HPDE6-E6E7 (cell line): ENCODE results near the gene TRIM46.
A peak's percentile ranks its signal among the peaks of the same experiment; 100 is the strongest.

Source experiments
- DNase-seq: peaks from one replicate; pipeline ENCODE4 v3.0.0; 2011; ENCODE audit warnings: missing footprints; ENCODE audit errors: extremely low spot score

Gene TRIM46

DNA sequence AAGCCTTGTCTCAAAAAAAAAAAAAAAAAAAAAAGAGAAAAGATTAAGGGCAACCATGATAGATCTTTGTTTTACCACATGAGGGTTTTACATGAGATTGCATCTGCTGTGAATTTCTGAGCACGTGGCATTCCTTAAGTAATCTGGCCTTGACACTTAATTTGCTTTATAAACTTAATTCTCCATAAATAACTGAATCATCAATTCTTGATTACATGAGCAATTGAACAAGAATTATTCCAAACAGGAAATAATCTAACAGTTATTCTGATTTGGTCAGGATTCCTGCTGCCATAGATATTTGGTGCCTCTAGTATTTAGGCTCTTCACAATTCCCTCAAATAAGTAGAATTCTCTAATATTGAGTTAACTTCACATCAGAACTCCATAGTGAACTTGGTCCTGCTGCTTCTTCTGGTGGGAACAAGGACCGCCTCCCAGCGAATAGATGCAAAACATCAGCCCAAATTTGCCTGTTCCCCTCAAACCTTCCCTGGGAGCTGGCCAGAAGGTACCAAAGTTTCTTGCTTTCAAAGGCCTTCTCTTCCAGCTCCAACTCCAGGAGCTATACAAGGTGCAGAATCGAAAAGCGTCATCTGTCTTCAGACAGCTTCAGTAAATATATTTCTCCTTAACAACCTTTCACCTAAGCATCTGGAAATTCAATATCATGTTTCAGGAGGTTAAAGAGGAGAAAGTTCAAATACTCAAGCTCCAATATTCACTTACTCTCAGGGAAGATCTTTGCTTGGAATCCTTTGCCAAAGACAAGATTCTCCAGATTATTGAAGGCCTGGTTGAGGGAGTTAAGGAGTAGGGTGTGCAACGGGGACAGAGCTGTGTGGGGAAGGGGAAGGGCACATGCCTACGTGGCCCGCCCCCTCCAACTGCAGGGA is 1.6 kb upstream of the TRIM46 start:
- no peak for DNase-seq

DNA sequence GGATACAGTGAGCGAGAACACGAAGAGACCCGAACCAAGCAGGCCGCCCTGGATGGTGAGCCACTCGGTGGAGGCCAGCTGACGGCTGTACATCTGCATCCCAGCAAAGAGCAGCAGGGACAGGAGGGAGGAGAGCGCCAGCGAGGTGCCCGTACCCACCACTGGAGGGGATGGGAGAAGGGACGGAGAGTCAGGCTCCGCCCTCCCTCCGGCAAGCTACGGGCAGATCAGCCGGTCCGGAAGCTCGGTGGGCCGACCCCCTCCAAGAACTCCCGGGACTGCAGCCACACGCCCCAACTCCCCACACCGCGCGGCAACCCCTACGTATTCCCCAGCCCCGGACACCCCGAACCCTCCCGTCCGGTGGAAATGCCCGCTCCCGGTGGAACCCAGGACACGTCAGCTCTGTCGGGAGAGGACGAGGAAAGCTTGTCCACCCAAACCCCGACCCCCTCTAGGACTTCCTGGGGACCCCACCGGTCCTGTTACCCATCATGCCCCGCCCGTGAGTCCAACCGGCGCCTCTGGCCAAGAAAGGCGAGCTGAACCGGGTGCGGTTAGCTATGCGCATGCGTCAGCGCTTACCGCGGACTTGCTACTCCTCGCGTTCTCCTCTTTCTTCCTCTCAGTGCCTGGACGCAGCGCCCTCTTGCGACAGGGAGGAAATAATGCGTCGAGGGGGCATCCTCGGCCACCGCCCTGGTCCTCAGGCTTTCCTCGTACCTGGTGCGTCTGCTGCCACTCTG is 744 bp upstream of the TRIM46 start, which contains the start of gene KRTCAP2:
KRTCAP2 (minus strand) TSS at position 573 of the 746 bp plus-strand sequence; CDS start at position 493, 80 bp downstream.
- peak; percentile 97 for DNase-seq

DNA sequence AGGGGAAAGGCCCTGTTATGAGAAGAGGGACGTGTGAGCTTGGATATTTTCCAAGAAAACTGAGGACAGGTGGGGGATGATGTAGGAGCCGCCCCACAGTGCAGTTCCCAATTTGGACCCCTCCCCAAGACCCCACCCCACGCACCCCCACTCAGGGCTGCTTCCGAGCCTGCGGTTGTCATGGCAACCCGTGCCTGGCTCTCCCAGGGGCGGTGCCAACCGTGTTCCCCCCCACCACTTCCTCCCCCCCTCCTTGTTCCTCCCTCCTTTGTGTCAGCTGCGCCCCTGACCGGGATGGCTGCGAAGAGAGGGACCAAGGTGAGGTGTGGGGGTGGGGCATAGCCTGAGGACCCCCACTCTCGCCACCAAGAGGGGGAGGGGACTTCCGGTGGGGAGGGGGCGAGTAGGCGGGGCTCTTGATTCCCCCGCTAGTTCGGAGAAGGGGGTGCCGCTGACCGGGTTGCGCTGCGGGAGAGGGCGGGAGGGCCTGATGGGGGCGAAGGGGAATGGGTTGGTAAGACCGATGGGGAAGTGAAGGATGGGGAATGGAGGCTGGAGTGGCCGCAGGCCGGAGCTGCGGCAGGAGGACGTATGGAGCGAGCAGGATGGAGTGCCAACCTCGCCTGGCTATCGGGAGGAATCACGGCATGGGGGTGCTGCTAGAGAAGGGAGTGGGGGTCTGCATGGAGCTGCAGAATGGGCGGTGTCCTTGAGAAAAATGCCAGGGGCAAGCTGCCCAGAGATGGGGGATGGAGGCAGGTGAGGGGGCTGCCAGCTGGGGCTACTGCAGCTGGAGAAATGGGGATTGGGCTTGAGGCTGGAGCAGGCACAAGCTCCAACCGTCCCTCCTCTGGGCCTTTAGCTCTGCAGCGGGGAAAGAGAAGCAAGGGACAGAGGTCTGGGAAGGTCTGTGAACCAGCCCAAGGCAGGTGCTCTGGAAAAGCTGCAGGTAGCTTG is 953 bp downstream of the TRIM46 start:
- no peak for DNase-seq

DNA sequence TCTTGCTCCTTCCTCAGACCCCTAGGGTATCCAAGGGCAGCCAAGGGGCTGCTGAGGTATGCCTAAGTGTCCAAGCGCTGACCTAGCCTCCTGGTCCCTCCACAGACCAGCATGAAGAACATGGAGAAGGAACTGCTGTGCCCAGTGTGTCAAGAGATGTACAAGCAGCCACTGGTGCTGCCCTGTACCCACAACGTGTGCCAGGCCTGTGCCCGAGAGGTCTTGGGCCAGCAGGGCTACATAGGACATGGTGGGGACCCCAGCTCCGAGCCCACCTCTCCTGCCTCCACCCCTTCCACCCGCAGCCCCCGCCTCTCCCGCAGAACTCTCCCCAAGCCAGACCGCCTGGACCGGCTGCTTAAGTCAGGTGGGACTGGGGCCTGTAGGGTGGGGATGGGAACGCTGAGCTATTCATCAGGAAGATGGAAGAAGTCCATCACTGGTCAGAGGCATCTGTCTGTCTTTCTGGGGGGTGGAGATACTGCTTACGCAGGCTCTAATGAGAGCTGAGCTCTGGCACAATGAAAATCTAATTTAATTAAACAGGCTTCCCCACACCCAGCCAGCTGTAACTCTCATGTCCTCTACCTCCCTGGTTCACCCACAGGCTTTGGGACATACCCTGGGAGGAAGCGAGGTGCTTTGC is 1.8 kb downstream of the TRIM46 start:
- DNase-seq, result no peak

DNA sequence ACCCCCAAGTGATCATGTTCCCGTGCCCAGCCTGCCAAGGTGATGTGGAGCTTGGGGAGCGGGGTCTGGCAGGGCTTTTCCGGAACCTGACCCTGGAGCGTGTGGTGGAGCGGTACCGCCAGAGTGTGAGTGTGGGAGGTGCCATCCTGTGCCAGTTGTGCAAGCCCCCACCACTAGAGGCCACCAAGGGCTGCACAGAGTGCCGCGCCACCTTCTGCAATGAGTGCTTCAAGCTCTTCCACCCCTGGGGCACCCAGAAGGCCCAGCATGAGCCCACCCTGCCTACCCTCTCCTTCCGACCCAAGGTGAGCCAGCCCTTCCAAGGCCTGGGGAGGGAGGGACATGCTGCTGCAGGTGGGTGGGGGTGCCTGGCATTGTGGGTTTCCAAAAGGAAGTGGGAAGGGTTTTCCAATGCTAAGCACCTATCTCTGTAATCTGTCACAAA is 2.3 kb downstream of the TRIM46 start:
- DNase-seq, result no peak

DNA sequence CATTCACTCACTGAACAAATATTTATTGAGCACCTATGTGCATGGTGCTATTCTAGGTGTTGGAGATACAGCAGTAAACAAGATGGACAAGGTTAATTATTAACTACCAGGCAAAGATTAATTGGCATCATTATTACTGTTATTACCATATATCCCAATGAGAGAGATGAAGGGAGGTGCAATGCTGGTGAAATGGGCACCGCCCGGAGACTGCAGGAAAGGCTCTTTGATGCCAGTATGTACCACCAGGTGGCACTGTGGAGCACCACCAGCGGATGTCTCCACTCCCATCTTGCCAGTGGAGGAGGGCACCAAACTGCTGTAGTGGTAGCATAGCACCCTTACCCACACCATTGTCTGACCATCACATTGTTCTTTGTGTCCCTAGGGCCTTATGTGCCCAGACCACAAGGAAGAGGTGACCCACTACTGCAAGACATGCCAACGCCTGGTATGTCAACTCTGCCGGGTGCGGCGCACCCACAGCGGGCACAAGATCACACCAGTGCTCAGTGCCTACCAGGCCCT is 3.0 kb downstream of the TRIM46 start:
- DNase-seq, result peak; percentile 88

DNA sequence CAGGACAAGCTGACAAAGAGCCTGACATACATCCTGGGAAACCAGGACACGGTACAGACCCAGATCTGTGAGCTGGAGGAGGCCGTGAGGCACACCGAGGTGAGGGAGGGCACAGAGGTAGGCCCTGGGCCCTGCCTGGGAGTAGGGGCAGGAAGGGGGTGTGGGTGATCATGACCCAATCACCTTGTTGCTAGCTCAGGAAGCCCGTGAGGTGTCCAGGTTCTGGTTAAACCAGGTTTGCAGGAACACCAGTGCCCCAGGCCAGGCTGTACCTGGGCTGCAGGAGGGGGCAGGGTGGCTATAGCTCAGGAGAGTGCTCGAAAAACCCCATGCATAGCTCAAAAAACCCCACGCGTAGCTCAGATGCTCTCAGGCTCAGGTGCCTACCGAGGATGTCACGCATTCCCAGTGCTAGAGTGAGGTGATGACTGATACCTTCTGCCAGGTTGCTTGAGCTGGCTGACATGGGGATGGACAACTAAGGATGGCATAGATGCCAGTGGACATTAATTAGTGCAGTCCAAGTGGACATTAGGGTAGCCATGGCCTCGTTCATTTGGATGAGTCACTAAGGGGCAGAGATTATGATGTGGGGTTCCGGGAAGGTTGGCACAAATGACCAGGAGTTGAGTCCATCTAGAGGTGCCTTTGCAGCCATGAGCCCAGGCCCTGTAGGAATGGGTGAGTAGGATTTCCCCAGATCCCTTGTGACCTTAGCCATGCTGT is 3.7 kb downstream of the TRIM46 start:
- DNase-seq, result no peak

DNA sequence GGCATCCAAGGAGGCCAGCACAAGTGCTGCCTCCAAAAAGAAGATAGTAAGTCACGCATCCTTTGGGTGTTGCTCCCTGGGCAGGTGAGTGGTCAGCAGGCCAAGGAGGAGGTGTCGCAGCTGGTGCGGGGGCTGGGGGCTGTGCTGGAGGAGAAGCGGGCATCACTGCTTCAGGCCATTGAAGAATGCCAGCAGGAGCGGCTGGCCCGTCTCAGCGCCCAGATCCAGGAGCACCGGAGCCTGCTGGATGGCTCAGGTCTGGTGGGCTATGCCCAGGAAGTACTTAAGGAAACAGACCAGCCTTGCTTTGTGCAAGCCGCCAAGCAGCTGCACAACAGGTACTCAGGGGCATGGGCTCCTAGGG is 4.3 kb downstream of the TRIM46 start:
- DNase-seq, result no peak

DNA sequence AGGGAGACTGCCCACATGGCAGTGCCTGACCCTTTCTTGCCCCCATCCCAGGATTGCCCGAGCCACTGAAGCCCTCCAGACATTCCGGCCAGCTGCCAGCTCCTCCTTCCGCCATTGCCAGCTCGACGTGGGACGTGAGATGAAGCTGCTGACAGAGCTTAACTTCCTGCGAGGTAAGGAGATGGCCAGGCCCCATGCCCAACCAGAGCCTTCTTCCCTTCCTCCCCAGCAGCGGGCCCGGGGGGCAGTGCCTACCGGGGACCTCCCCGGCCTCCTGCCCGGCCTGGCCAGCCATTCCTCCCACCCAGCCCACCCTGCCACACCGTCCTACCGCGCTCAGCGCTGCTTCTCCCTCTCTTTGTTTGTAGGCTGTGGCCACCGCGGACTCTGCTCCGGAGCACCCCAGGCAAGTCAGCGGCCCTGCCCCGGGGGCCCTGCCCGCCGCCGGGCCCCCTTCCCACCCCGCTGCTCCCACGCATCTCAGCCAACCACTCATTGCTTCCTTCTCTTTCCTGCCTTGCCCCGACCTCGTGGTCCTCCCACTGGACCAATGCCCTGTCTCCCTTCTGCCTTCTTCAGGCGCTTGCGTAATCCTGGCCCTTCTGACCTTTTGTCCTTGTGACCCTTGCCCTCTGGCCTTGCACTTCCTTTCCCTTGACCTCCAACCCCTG is 4.9 kb downstream of the TRIM46 start:
- no peak for DNase-seq

DNA sequence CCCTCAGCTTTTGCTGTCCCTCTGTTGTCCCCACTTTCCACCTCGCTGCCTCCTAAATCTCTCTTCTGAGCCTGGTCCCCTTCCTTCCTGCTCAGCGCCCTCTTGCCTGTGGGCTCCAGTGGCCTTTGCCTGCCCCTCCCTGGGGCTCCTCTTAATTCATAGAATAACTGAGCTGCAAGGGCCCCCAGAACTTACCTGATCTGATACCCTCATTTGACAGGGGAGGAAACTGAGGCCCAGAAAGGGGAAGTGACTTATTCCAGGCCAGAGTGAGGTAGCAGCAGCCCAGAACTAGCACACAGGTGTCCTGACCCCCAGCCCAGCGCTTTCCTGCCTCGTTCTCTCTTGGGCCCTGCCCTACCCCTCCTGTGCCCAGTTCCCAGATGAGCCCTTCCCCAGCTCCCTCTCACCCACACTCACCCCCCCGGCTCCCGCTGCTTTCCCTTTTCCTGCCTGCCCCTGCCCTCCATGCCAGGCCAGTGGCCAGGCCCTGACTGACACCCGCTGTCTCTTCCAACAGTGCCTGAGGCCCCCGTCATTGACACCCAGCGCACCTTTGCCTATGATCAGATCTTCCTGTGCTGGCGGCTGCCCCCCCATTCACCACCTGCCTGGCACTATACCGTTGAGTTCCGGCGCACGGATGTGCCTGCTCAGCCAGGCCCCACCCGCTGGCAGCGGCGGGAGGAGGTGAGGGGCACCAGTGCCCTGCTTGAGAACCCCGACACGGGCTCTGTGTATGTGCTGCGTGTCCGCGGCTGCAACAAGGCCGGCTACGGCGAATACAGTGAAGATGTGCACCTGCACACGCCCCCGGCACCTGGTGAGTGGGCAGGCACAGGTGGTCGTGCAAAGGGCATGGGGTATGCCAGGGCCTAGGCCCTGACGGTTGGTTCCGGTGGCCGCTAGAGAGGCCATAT is 5.7 kb downstream of the TRIM46 start:
- DNase-seq, result no peak

DNA sequence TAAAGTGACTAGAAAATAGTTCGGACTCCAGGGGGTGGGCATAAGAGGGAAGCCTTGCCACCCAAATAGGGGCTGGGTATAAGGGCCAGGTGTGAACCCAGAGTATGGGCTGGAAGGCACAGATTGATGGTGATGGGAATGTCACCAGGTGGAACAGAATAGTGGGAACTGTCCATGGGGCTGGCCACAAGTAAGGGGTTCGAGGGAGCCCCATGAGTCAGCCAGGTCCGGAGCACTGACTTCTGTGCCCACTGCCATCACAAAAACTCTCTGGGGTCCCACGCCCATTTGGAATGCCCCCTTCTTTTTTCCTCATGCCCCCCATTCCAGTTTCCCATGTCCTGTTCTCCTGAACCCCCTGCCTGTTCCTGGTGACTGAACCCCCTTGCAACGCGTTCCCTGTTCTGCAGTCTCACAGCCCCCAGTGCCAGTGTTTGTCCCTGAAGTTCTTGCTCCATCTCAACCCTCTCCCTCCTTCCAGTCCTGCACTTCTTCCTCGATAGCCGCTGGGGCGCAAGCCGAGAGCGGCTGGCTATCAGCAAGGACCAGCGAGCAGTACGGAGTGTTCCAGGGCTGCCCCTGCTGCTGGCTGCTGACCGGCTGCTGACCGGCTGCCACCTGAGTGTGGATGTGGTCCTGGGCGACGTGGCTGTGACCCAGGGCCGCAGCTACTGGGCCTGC is 7.9 kb downstream of the TRIM46 start:
- no peak for DNase-seq

DNA sequence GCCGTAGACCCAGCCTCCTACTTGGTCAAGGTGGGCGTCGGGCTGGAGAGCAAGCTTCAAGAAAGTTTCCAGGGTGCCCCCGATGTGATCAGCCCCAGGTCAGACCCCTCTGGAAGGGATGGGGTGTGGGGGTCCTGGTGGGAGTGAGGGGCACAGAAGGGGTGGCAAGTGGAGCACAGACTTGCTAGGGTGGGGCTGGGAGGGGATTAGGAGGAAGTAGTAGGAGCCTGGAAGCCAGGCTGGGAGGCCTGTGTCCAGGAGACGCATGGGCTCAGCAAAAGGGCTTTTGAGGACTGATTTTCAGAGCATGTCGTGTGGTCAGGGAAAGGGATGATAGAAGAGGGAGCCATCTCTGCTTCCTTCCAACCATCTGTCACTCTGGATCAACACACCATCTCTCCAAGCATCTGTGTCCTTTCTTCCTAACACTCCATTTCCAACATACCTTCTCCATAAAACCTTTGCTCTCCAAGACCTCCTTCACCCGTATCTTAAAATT is 8.5 kb downstream of the TRIM46 start:
- DNase-seq, result no peak

DNA sequence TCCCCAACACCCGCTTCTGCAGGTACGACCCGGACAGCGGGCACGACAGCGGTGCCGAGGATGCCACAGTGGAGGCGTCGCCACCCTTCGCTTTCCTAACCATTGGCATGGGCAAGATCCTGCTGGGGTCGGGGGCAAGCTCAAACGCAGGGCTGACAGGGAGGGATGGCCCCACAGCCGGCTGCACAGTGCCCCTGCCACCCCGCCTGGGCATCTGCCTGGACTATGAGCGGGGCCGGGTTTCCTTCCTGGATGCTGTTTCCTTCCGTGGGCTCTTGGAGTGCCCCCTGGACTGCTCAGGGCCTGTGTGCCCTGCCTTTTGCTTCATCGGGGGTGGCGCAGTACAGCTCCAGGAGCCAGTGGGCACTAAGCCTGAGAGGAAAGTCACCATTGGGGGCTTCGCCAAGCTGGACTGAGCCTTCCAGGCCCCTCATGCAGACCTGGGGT is 10.1 kb downstream of the TRIM46 start:
- no peak for DNase-seq

DNA sequence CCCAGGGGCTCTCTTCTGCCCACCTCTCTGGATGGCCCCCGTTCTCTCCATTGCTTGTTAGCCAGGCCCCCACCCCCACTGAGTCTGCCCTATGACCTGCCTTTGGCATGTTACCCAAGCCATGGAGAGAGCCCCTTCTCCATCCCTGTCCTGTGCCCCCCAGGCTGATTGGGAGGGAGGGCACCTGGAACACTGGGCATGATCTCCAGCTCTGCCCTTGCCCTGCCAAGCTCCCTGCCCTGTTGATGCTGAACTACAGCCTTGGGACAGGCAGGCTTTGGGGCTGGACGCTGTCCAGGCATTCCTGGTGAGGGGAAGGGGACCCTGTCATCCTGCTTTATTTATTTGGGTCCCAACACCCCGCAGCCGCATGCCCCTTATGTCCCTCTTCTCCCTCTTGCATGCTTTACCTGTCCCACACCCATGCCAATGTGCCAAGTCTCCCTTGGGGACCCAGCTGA is 10.7 kb downstream of the TRIM46 start:
- no peak for DNase-seq

DNA sequence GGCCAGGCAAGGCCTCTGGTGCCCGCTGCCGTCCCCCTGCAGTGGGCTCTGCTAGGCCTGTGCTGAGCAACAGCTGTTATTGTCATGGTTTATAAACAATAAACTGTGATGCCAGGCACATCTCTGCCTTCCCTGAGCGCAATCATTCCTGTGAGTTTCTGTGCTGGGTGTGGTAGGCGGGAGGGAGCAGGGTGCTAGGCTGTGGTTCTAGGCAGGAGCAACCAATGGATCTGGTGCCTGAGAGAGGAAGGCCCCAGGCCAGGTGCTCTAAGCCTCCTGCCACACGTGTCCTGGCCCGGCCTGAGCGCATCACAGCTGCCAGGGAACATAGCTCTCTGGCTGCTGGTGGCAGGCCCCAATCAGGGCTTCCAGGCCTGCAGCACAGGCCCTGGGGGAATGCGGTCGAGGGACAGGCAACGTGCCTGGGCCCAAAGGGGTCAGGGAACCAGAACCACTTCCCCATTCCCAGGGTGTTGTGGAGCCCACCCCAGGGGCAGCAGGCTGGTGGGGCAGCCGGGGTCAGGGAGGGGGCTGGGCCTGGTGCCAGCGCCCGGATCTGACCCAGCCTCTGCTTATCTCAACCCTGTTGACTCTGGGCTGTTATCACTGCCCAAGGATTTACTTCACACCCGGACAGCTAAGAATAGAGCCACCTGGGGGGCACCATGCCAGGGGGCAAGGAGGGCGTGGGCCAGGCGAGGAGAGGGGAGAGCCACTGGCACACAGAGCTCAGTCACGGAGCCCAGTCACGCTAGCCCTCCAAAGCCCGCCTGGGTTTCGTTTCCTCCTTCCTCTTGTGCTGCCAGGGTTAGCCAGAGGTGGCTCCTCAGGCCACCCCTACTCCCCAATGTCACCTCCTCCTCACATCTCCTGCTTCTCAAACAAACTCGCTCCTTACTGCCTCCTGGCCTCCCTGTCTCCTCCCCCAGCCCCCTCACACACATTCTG is 11.5 kb downstream of the TRIM46 start:
- DNase-seq, result no peak

DNA sequence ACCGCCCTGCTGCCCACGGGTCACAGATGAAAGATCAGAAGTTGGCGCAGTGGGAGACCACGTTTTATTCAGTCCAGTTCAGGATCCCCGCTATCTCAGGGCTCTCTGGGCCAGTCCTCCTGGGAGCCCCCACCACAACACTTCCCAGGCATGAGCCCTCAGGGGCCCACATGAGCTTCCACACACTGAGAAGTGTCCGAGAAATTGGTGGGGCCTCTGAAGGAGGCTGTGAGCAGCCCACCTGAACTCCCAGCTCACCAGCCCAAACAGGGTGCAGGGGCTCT is 12.1 kb downstream of the TRIM46 start:
- no peak for DNase-seq
